Measurements from ENCODE around the gene FBXO30.
A peak's percentile ranks its signal among the peaks of the same experiment; 100 is the strongest.

FBXO30 gene, protein sequence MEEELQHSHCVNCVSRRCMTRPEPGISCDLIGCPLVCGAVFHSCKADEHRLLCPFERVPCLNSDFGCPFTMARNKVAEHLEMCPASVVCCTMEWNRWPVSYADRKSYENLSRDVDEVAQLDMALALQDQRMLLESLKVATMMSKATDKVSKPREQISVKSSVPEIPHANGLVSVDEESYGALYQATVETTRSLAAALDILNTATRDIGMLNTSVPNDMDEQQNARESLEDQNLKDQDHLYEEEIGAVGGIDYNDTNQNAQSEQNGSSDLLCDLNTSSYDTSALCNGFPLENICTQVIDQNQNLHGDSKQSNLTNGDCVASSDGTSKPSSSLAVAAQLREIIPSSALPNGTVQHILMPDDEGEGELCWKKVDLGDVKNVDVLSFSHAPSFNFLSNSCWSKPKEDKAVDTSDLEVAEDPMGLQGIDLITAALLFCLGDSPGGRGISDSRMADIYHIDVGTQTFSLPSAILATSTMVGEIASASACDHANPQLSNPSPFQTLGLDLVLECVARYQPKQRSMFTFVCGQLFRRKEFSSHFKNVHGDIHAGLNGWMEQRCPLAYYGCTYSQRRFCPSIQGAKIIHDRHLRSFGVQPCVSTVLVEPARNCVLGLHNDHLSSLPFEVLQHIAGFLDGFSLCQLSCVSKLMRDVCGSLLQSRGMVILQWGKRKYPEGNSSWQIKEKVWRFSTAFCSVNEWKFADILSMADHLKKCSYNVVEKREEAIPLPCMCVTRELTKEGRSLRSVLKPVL

DNA sequence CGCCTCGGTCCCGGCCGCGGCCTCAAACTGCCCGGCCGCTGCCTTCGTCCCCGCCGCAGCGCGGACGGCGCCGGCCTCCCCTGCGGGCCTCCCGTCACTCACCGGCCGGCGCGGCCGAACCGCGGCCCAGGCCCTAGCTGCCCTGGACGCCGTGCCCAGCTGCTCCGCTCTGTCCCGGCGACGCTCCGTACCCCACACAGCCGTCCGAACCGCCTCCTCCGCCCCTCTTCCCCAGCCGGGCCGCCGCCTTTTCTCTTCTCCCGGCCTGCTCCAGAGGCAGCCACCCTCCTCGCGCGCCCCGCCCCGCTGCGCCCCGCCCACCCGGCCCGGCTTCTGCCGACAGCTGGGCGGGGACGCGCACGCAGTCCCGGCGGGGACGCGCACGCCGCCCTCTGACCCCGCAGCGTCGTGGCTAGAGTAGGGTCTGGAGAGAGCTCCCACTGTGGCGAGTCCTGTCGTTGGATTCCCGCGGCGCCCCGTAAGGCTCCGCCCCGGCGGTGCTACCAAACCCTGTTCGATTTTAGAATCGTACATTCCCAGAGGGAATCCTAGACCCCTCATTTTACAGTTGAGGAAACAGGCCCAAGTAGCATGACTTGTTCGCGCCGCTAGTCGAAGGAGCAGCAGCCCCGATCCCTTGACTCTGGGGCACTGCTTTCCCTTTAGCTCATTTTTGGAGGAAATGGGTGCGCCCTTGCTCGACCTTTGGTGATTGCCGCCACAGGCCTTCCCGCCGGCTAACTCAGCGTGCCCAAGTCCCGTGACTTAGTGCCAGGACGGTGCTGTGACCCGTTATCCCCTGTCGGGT is at the start of gene FBXO30:
Gene FBXO30 (minus strand): TSS at position 295 of the 808 bp plus-strand sequence. CDS start 8,390 bp downstream, outside the sequence.
- peak; percentile 63 to 81 for DNase-seq (ENCODE audit: low read depth in 2 of 2)

DNA sequence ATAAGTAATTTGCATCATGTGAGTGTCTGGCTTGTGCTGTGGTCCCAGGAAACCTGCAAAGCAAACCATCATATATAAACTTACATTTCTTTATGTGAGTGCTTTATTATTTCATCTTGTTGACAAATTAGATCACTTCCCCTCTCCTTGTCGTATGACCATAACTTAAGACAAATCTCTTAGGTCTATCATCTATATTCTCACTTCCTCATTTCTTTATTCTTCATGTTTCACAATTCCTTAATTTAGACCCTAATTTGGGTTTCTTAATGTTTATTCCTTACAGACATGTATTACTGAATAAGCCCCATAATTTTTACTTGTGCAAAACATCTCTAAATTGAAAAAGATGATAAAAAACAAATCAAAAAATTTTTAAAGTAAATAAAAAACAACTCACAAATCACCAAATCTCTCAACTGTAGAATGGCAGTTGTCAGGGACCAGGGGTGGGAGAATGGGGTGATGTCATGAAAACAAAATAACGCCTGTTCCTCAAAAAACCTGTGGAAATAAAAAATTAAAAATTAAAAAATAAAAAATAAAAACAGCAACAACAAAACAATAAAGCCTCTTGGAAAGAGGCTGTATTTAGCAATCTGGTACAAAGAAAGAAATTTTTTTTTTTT is 49.5 kb upstream of the FBXO30 start:
- DNase-seq (ENCODE audit: low read depth in 2 of 2), result no peak

DNA sequence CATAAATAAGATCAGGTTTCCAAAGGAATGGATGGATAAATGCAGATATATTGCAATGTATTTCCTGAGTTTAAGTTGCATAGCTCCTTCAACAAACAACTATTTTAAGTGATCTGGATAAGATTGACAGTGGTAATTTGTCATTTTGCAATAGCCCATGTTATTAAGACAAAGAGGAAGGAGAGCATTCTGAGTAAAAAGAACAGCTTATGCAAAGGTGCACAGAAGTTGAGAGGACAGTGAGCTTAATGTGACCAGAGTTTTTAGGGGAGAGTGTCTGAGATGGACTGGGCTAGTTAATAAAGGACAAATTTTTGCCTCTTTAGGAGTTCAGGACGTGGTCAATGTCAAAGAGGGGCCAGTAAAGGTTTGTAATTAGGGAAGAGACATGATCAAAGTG is 48.8 kb upstream of the FBXO30 start:
- DNase-seq (ENCODE audit: low read depth in 2 of 2), result no peak

DNA sequence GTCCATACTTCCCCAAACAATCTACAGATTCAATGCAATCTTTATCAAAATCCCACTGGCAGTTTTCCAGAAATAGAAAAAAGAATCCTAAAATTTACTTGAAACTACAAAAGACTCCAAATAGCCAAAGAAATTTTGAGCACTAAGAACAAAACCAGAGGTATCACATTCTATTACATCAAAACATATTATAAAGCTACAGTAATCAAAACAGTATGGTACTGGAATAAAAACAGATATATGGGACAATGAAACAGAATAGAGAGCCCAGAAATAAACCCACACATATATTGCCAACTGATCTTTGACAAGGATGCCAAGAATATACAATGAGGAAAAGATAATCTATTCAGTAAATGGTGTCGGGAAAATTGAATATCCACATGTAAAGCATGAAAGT is 46.0 kb upstream of the FBXO30 start:
- DNase-seq (ENCODE audit: low read depth in 2 of 2), result no peak

DNA sequence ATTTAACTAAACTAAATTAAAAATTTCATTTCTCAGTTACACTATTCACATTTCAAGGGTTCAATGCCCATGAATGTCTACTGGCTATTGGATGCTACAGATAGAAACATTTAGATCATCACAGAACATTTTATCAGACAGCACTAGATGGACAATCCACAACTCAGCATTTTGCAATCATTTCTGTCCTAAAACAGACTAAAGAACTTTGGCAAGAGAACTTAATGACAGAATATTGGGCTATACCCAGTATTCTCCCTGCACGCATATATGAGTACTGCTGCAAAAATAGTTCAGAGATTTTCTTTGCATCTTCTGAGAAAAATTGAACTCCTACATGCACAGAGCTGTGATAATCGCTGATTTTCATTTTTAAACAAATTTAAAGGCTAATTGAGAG is 36.1 kb upstream of the FBXO30 start:
- no peak for DNase-seq (ENCODE audit: low read depth in 2 of 2)

DNA sequence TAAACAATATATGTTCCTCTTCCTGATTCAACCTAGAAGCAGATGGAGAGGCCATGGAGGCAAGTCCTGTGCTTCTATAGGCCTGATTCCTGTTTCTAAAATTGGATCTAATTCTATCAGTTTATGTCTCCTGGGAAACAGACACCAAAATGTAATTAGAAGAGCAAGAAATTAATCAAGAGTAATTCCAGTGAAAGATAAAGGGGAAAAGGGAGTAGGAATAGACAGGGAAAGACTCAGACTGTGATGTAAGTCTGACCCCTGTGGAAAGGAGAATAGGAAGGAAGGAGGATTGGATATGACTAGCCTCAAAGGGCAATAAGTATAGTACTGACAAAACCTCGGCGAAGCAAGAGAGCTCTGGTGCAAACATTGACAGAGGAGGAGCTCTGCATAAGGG is 33.9 kb upstream of the FBXO30 start:
- no peak for DNase-seq (ENCODE audit: low read depth in 2 of 2)

DNA sequence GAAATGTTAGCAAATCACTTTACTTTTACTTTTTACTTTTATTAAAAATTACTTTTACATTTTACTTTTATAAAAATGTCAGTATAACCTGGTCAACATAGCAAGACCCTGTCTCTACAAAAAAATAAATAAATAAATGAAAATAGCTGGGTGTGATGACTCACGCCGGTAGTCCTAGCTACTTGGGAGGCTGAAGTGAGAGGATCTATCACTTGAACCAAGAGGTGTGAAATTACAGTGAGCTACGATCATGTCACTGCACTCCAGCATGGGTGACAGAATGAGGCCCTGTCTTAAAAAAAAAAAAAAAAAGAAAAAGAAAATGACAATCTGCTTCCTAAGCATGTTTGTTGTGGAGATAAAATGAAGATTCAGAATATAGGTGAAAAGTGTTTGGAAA is 31.0 kb upstream of the FBXO30 start:
- no peak for DNase-seq (ENCODE audit: low read depth in 2 of 2)

DNA sequence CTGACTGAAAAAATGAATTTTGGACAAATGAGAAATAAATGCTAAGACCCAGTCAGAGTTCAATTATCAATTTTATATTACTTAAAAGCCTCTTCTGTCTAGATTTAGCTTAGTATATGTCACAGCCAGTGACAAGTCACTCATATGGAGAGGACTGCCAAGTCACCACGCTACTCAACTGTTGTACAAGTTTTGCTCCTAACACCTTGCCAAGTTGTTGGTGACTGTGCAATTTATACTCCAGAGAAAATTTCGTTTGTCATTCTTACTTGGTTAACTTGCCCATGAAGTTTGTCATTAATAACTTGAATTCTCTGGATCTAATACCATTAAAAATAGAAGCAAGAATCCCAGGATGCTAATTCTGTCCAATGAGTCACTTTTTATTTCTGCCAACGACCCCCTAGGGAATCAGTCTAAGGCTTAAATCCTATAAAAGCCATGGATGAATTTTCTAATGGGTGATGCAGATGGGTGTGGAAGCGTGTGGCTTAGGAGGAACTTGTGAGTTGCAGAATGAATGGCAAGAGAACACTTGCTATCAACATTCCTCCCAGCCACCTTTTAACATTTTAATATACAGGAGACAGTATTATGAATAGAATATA is 30.4 kb upstream of the FBXO30 start:
- no peak for DNase-seq (ENCODE audit: low read depth in 2 of 2)

DNA sequence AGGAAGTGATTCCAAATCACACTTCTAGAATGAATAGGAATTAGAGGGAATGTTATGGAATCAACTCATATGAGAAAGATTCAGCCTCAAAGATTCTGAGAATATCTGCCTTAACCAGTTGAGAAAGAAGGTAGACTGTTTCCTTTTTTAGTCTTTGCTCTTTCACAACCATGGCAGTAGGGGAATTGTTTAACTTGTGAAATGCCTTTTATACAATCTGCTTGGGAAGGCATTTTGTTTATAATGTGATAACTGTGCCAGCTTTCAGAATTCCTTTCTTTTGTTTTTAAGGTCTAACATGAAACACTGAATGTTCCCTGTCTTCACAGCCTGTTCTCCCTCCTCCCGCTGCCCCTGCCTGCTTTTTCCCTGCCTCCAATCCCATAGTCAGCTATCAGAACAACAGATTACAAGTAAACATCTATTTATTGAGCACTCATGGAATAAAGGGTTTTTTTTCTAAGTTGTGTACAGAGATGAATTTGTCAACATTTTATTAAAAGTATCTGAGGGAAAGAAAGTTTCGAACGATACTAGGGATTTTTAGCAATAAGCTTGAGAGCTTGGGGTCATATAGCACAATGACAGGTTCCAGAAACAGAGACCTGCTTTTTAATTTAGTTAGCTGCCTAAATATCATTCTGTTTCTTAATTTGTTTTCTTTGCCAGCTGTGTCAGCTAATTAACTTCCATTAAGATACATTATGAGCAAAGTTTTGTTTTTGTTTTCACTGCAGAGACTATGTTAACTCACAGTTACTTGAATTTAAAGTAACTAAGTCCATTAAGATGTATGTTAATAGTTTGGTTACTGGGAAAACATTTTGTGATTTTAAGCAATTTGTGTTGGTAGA is 28.3 kb upstream of the FBXO30 start:
- no peak for DNase-seq (ENCODE audit: low read depth in 2 of 2)

DNA sequence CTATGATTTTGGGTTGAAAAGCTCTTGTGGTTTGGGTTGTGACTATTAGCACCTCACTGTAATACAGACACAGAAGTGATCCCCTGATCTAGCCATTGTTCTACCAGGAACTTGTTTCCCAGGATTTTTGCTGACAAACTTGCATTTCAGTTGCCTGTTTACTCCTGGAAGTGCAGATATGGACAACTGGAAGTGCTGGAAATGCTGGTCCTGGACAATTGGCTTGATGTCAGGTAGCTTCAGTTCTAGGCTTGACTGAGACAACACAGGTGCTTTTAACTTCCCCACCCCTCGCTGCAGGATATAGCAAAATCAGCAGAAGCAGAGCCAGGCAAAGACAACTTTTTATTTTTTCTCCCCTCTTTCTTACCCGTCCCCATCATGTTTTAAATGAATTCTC is 27.1 kb upstream of the FBXO30 start:
- no peak for DNase-seq (ENCODE audit: low read depth in 2 of 2)

DNA sequence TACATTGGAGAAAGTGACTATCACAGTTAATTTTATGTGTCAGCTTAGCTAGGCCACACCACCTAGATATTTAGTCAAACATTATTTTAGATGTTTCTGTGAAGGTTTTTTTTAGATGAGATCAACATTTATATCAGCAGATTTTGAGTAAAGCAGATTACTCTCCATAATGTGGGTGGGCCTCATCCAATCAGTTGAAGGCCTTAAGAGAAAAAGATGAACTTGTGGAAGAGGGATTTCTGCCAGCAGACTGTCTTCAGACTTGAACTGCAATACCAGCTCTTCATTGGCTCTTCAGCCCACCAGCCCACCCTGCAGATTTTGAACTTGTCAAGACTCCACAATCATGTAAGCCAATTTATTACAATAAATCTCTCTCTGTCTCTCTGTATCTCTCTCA is 25.1 kb upstream of the FBXO30 start:
- no peak for DNase-seq (ENCODE audit: low read depth in 2 of 2)

DNA sequence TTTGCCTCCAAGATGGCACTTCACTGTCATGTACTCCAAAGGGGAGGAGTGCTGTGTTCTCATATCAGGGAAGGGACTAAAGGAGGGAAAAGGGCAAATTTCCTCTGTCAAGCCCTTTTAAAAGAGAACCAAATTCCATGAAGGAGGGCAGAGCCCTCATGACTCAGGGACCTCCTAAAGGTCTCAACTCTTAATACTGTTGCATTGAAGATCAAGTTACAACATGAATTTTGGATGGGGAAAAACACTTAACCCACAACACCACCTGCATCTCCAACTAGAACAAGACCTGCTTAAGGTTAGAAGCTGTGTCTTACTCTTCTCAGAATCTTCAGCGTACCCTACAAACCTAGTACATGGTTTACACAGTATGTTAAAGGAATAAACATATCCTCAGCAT is 23.7 kb upstream of the FBXO30 start:
- no peak for DNase-seq (ENCODE audit: low read depth in 2 of 2)

DNA sequence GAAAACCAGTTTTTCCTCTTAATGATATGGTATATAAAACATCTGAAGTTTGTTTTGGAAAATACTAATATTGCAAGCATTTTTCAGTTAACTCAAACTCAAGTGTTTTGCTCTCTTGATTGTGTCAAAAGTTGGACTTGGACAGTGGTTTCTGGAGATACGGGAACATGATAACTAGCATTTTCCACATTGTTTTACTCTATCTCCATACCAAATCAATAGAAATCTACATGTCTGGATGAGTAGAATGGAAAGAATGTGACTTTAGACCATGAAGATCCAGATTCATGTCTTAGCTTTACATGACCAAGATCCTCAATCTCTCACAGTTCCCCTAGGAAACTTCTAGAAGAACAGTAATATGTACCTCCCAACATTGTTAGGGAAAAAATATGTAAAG is 22.2 kb upstream of the FBXO30 start:
- no peak for DNase-seq (ENCODE audit: low read depth in 2 of 2)

DNA sequence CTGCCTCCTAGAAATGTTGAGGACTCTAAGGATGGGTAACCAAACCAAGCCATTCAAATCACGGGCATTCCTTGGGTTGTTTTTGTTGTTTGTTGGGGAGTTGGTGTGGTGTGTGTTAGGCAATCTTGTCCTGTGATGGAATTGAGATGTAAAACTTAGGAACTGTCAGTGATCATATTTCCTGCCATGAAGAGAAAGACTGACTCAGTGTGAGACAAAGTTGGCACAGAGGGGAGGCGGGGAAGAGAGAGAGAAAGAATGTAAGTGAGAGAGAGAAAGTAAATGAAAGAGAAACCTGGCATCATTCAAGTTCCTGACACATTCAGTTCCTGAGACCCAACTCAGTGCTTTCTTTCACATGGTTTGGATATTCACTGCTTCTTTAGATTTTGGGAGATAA is 21.6 kb upstream of the FBXO30 start:
- DNase-seq (ENCODE audit: low read depth in 2 of 2), result no peak

DNA sequence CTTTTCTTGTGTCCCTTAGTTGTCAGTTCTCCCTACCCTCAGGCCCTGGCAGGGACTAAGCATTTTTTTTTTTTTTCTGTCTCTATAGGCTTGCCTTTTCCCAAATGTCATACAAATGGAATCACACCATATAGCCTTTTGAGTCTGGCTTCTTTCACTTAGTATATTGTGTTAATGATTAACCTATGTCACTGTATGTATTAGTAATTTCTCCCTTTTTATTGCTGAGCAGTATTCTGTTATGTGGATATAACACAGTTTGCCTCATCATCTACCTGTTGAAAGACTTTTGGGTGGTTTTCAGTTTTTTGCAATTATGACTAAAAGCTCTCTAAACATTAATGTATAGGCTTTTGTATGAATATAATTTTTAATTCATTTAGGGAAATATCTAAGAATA is 16.0 kb upstream of the FBXO30 start:
- no peak for DNase-seq (ENCODE audit: low read depth in 2 of 2)

DNA sequence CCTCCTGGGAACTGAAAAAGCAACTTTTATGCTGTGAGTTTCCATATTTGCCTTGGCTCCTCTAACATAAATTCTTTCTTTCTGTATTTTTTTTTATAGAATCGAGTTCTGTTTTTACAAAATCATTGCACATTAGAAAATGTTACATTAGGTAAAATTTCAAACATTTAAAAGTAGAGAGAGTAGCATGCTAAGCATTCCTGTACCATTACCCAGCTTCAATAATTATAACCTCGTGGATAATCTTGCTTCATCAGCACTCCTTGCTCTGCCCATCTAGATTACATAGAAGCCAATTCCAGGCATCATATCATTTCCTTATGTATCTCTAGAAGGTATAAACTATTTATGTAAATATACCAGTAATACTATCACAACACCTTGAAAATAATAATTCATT is 15.4 kb upstream of the FBXO30 start:
- no peak for DNase-seq (ENCODE audit: low read depth in 2 of 2)

DNA sequence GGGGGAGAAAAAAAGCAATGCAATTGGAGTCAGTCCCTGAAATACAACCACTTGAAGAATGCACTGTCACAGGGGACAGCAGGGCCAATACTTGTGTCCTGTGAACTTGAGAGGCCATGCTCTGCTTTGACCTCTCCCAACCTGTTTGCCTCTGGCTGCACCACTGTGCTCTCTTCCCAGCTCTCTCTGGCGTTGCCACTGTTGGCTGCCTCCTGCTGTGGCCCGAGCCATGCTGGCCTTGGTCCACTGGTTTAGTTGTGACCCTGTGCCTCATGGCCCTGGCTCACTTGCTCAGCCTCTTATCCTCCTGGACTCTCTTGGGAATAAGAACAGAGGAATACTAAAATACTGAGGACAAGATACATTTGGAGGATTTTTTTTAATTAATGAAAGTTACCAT is 14.5 kb upstream of the FBXO30 start:
- no peak for DNase-seq (ENCODE audit: low read depth in 2 of 2)

DNA sequence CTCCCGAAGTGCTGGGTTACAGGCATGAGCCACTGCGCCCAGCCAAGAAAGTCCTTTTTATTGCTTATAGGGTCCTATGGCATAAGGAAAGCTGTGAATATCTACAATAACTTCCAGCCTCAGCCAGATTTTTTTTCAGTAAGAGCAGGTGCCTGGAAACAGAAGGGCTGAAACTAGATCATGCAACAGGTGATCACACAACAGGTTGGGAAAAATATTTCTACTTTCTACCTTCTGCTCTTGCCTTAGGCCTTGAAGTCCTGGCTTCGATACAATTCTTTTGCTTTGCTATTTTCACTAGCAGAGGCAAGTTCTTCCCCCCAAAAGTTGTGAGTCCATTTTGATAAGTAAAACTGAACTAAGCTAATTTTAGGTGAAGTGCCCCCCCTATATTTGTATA is 9.7 kb upstream of the FBXO30 start:
- no peak for DNase-seq (ENCODE audit: low read depth in 2 of 2)

DNA sequence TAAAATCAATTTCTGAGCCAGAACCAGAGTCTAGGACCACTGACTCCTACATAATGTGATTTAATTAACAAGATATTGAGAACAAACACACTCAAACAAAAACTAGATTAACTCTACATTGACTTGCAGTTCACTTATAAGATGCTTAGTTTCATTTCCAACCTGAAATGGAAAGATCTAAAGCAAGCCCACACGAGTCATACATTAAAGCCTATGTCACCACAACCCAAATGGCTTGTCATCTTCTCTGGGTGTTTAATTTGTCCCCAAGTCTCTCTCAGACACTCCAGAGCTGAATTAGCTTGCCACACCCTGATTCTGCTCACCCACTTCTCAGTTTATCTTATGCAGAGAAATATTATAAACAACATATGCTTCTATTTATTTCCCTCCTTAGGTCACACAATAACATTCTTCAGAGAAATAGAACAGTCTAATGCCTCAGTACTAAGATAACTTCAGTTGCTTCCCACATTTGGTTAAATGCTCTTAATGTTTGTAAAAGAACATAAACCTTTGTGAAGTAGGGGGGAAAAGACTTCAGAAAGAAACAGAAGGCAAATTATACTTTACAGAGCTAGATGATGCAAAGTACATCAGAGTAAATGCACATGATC is 8.8 kb upstream of the FBXO30 start:
- DNase-seq (ENCODE audit: low read depth in 2 of 2), result no peak

DNA sequence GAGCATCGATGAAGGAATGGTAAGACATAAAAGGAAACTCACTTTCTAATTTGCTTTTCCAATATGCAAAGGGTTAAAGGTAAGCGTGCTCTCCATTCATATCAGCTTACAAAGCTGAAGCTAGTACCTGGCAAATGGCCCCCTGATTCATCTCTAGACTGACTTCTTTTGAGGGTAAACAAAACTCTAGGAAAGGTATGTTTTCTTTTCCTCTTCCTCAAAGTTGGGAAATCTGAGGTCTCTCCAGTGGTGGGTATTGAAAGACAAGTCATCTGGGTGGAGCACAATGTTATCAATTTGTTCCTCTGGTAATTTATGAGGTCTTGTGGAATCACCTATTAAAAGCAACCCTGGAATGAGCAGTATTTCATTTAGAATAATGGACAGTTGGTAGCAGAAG is 7.9 kb upstream of the FBXO30 start:
- DNase-seq (ENCODE audit: low read depth in 2 of 2), result no peak

Measured in stimulated activated CD8-positive, alpha-beta memory T cell treated with anti-CD3 and anti-CD28 coated beads, Interleukin-7, amount 100 ng/mL, for 4 hours (primary cell).